Middle frontal gyrus (tissue), 1 donor: ENCODE data around the gene SPEM2.
"Not testable (repeated sequence)": the region's sequence is repeated elsewhere in the genome, so short reads cannot be mapped to it uniquely, and the experiment has no call there.

Experiments used
- DNase-seq: peaks from one replicate; pipeline ENCODE4 v3.0.0-alpha.2; 2015; ENCODE audit warnings: low spot score; ENCODE audit errors: extremely low spot score

The SPEM2 gene

GRCh38 chr17:7471729-7472128 is 46.3 kb downstream of the SPEM2 start:
- DNase-seq, result no peak

GRCh38 chr17:7474767-7475166 is 49.4 kb downstream of the SPEM2 start:
- DNase-seq, result not testable (repeated sequence)

GRCh38 chr17:7475764-7476422 is 50.5 kb downstream of the SPEM2 start:
- no peak for DNase-seq

GRCh38 chr17:7476494-7476893 is 51.1 kb downstream of the SPEM2 start:
- DNase-seq, result no peak

- no peak for DNase-seq
Measured at GRCh38 chr17:7476951-7477350, 51.5 kb downstream of the SPEM2 start.
